Osteocyte (in vitro differentiated cells): ENCODE results near the gene MGA. TPM values are rescaled to one million over a fixed set of nuclear protein-coding genes. Genes with fewer than 3 reads are reported as not detected.
"Not testable (repeated sequence)": the region's sequence is repeated elsewhere in the genome, so short reads cannot be mapped to it uniquely, and the experiment has no call there.

ENCODE experiments used
- DNase-seq: peaks from one replicate; pipeline ENCODE4 v3.0.0; 2021; ENCODE audit warnings: mixed read lengths; ENCODE audit not compliant: unreplicated experiment; ENCODE audit errors: extremely low spot score
- H3K27ac Mint-ChIP-seq: one replicate; pipeline ENCODE4 v1.8.0; 2021; ENCODE audit warnings: mild to moderate bottlenecking, mixed read lengths; ENCODE audit not compliant: unreplicated experiment
- H3K27me3 Mint-ChIP-seq: one replicate; pipeline ENCODE4 v1.8.0; 2021; ENCODE audit warnings: mixed read lengths; ENCODE audit not compliant: unreplicated experiment
- H3K36me3 Mint-ChIP-seq: one replicate; pipeline ENCODE4 v1.8.0; 2021; ENCODE audit warnings: mixed read lengths; ENCODE audit not compliant: unreplicated experiment
- H3K4me1 Mint-ChIP-seq: one replicate; pipeline ENCODE4 v1.8.0; 2021; ENCODE audit warnings: mixed read lengths; ENCODE audit not compliant: unreplicated experiment
- H3K4me3 Mint-ChIP-seq: one replicate; pipeline ENCODE4 v1.8.0; 2021; ENCODE audit warnings: mild to moderate bottlenecking, moderate library complexity, mixed read lengths; ENCODE audit not compliant: unreplicated experiment
- H3K9me3 Mint-ChIP-seq: one replicate; pipeline ENCODE4 v1.8.0; 2021; ENCODE audit warnings: mixed read lengths; ENCODE audit not compliant: unreplicated experiment
- CTCF ChIP-seq: fragments of 200-600 bp; sonication (generic); IDR thresholded peaks from 2 replicates; pipeline ENCODE4 v1.5.0; 2021; ENCODE audit warnings: antibody characterized with exemption, mild to moderate bottlenecking, moderate library complexity
- total RNA-seq: library from RNA; stranded (reverse); gene quantifications from 2 replicates; pipeline ENCODE4 v1.2.1, GENCODE V29; 2021

MGA gene
- total RNA-seq, 1 donor from 2014 or later: 47.2 TPM

- Mint-ChIP-seq H3K27ac (no peak overlapping the region), H3K27me3 (no peaks in the 10 kb centered on the region), H3K9me3 (no peaks in the 10 kb centered on the region), H3K36me3 (peaks cover 36% of the 10 kb centered on the region), H3K4me1 (no peaks in the 10 kb centered on the region), H3K4me3 (no peak overlapping the region)
- DNase-seq: no peak
- TF ChIP-seq CTCF: no peak
Observed at GRCh38 chr15:41714291-41714690, 54.1 kb downstream of the MGA start.

- Mint-ChIP-seq H3K4me1 (no peaks in the 10 kb centered on the region), H3K27me3 (no peaks in the 10 kb centered on the region), H3K9me3 (no peaks in the 10 kb centered on the region), H3K36me3 (peaks cover 21% of the 10 kb centered on the region), H3K27ac (no peak overlapping the region), H3K4me3 (no peak overlapping the region)
- TF ChIP-seq CTCF: no peak
- no peak for DNase-seq
Observed at GRCh38 chr15:41716864-41717263, 56.7 kb downstream of the MGA start.

- Mint-ChIP-seq H3K27me3 (no peaks in the 10 kb centered on the region), H3K9me3 (no peaks in the 10 kb centered on the region), H3K4me3 (no peak overlapping the region), H3K4me1 (peaks cover 5% of the 10 kb centered on the region), H3K36me3 (peaks cover 14% of the 10 kb centered on the region), H3K27ac (no peak overlapping the region)
- no peak for DNase-seq
- TF ChIP-seq CTCF: no peak
Observed at GRCh38 chr15:41727143-41727542, 66.9 kb downstream of the MGA start.

- H3K4me3 Mint-ChIP-seq, H3K27me3 Mint-ChIP-seq, H3K27ac Mint-ChIP-seq, H3K9me3 Mint-ChIP-seq, H3K4me1 Mint-ChIP-seq, DNase-seq: not testable (repeated sequence)
- peaks cover 12% of the 10 kb centered on the region for H3K36me3 Mint-ChIP-seq
Observed at GRCh38 chr15:41728061-41728460, 67.9 kb downstream of the MGA start.

- no peak overlapping the region for H3K4me3 Mint-ChIP-seq
- peaks cover 29% of the 10 kb centered on the region for H3K36me3 Mint-ChIP-seq
- no peak for DNase-seq
- no peak overlapping the region for H3K27ac Mint-ChIP-seq
- no peaks in the 10 kb centered on the region for H3K27me3 Mint-ChIP-seq
- TF ChIP-seq CTCF: no peak
- H3K9me3 Mint-ChIP-seq: no peaks in the 10 kb centered on the region
- peaks cover 5% of the 10 kb centered on the region for H3K4me1 Mint-ChIP-seq
Observed at GRCh38 chr15:41730543-41730942, 70.3 kb downstream of the MGA start.

GRCh38 chr15:41732483-41732882 is 72.3 kb downstream of the MGA start:
- Mint-ChIP-seq H3K4me1 (no peaks in the 10 kb centered on the region), H3K4me3 (no peak overlapping the region), H3K36me3 (peaks cover 33% of the 10 kb centered on the region), H3K9me3 (no peaks in the 10 kb centered on the region), H3K27ac (no peak overlapping the region), H3K27me3 (no peaks in the 10 kb centered on the region)
- no peak for DNase-seq
- TF ChIP-seq CTCF: no peak
